SK-N-SH (cell line): Measurements from ENCODE around the gene SLC25A47. TPM values are rescaled to one million over a fixed set of nuclear protein-coding genes. Genes with fewer than 3 reads are reported as not detected.

Experiments
- CTCF ChIA-PET: fragments of 300-600, 350-600 bp; formaldehyde crosslinking; extraction: SDS; loops from one replicate; lab custom pipeline; 2021; lab: Yijun Ruan, JAX
- POLR2A ChIA-PET: fragments of 350-600 bp; sonication (Branson Sonifier 250); formaldehyde crosslinking; extraction: SDS; loops from one replicate; lab custom pipeline; 2020; ENCODE audit warnings: antibody characterized with exemption, inconsistent platforms; lab: Yijun Ruan, JAX
- DNase-seq: peaks from one replicate; pipeline ENCODE4 v3.0.0; 2012
- H2AFZ ChIP-seq: fragments of 200-600 bp; sonication (generic); 2 replicates; pipeline ENCODE4 v1.8.1; 2016; ENCODE audit warnings: antibody characterized with exemption, mild to moderate bottlenecking, low read depth
- H3F3A ChIP-seq: fragments of 200-600 bp; sonication (generic); replicated peaks from 2 replicates; pipeline ENCODE3; 2016; ENCODE audit warnings: antibody characterized with exemption, mild to moderate bottlenecking; ENCODE audit not compliant: insufficient read depth
- H3K27ac ChIP-seq, 2 experiments: fragments of 200-500 bp in 1 of 2; fragments of 200-600 bp in 1 of 2; sonication (Bioruptor generic) in 1 of 2; sonication (generic), shearing (Covaris generic) in 1 of 2; 2 replicates each; pipeline versions ENCODE4 v1.5.1 to v1.6.1; 2014 to 2016; ENCODE audit warnings: low read depth in 2 of 2, inconsistent platforms in 1 of 2, low read length in 1 of 2, mild to moderate bottlenecking in 1 of 2, mixed read lengths in 1 of 2
- H3K27me3 ChIP-seq: fragments of 200-600 bp; sonication (generic), shearing (Covaris generic); 2 replicates; pipeline ENCODE4 v1.6.1; 2016; ENCODE audit warnings: mixed run types; ENCODE audit not compliant: insufficient read depth
- H3K36me3 ChIP-seq, 2 experiments: fragments of 200-500 bp in 1 of 2; fragments of 200-600 bp in 1 of 2; sonication (Bioruptor generic) in 1 of 2; sonication (generic) in 1 of 2; replicated peaks in 1 of 2; 2 replicates each; pipeline versions ENCODE3 to v1.5.1; 2014 to 2016; ENCODE audit warnings: low read length in 1 of 2, mild to moderate bottlenecking in 1 of 2; ENCODE audit not compliant: insufficient read depth in 2 of 2, control insufficient read depth in 1 of 2
- H3K4me1 ChIP-seq, 2 experiments: fragments of 200-500 bp in 1 of 2; fragments of 200-600 bp in 1 of 2; sonication (Bioruptor generic) in 1 of 2; sonication (generic), shearing (Covaris generic) in 1 of 2; 2 replicates each; pipeline versions ENCODE4 v1.5.1 to v1.6.1; 2014 to 2016; ENCODE audit warnings: low read depth in 1 of 2, low read length in 1 of 2, mixed run types in 1 of 2; ENCODE audit not compliant: insufficient read depth in 2 of 2, control insufficient read depth in 1 of 2
- H3K4me2 ChIP-seq: fragments of 200-600 bp; sonication (generic), shearing (Covaris generic); 2 replicates; pipeline ENCODE4 v1.6.1; 2017; ENCODE audit warnings: mixed run types
- H3K4me3 ChIP-seq, 2 experiments: fragments of 200-500 bp in 1 of 2; fragments of 200-600 bp in 1 of 2; sonication (Bioruptor generic) in 1 of 2; sonication (generic), shearing (Covaris generic) in 1 of 2; 2 replicates each; pipeline versions ENCODE4 v1.5.1 to v1.8.1; 2014 to 2016; ENCODE audit warnings: low read depth in 2 of 2, inconsistent platforms in 1 of 2, low read length in 1 of 2, mild to moderate bottlenecking in 1 of 2, mixed read lengths in 1 of 2, moderate library complexity in 1 of 2
- H3K79me2 ChIP-seq: fragments of 200-600 bp; sonication (generic); 2 replicates; pipeline ENCODE4 v1.8.1; 2017; ENCODE audit warnings: mild to moderate bottlenecking; ENCODE audit not compliant: insufficient read depth
- H3K9ac ChIP-seq: fragments of 200-600 bp; sonication (generic); 2 replicates; pipeline ENCODE4 v1.6.1; 2017; ENCODE audit warnings: mixed run types
- H3K9me2 ChIP-seq: fragments of 200-600 bp; sonication (generic); 2 replicates; pipeline ENCODE4 v1.6.1; 2017; ENCODE audit warnings: mixed run types
- H3K9me3 ChIP-seq: fragments of 200-600 bp; sonication (generic); 2 replicates; pipeline ENCODE4 v1.6.1; 2017; ENCODE audit warnings: mixed run types, mild to moderate bottlenecking, moderate library complexity
- H4K20me1 ChIP-seq: fragments of 200-600 bp; sonication (generic); 2 replicates; pipeline ENCODE4 v1.6.1; 2017; ENCODE audit warnings: mild to moderate bottlenecking, mixed run types; ENCODE audit not compliant: insufficient read depth
- ELF1 ChIP-seq: IDR thresholded peaks from 2 replicates; pipeline ENCODE4 v1.4.0; 2012
- EZH2phosphoT487 ChIP-seq: fragments of 200-600 bp; sonication (generic); IDR thresholded peaks from 2 replicates; pipeline ENCODE4 v1.6.1; 2017; ENCODE audit warnings: low read depth, mixed run types, mild to moderate bottlenecking, antibody characterized with exemption, moderate library complexity, borderline replicate concordance
- MXI1 ChIP-seq: IDR thresholded peaks from 2 replicates; pipeline ENCODE4 v1.6.1; 2012; ENCODE audit warnings: mild to moderate bottlenecking, low read depth, low read length, improper control_type of control experiment
- NFIC ChIP-seq: IDR thresholded peaks from 2 replicates; pipeline ENCODE4 v1.4.0; 2012; ENCODE audit warnings: borderline replicate concordance
- NRF1 ChIP-seq: IDR thresholded peaks from 2 replicates; pipeline ENCODE4 v1.6.1; 2012; ENCODE audit warnings: low read depth, mild to moderate bottlenecking, low read length
- RFX5 ChIP-seq: IDR thresholded peaks from 2 replicates; pipeline ENCODE4 v1.6.1; 2012; ENCODE audit warnings: mild to moderate bottlenecking, improper control_type of control experiment, low read length
- RXRA ChIP-seq: IDR thresholded peaks from 2 replicates; pipeline ENCODE4 v1.4.0; 2012; ENCODE audit warnings: low read depth, mild to moderate bottlenecking, borderline replicate concordance
- SIN3A ChIP-seq: IDR thresholded peaks from 2 replicates; pipeline ENCODE4 v1.6.1; 2012; ENCODE audit warnings: low read depth, mild to moderate bottlenecking, low read length, moderate library complexity, borderline replicate concordance
- TCF12 ChIP-seq: IDR thresholded peaks from 2 replicates; pipeline ENCODE4 v1.4.0; 2012
- TEAD4 ChIP-seq: IDR thresholded peaks from 2 replicates; pipeline ENCODE4 v1.4.0; 2012; ENCODE audit warnings: mild to moderate bottlenecking, borderline replicate concordance; ENCODE audit not compliant: insufficient read depth
- USF1 ChIP-seq: IDR thresholded peaks from 2 replicates; pipeline ENCODE4 v1.4.0; 2012; ENCODE audit warnings: low read depth, borderline replicate concordance
- WGBS: methylation state at CpG from one replicate; pipeline ENCODE4 v1.1.6; 2017; ENCODE audit warnings: low lambda C conversion rate; 5-methylcytosine and 5-hydroxymethylcytosine counted together
- polyA plus RNA-seq, 3 experiments: library from polyadenylated mRNA; depleted of rRNA; stranded (reverse); fragments of >200 nt; gene quantifications; 2 replicates each; pipeline ENCODE4 v1.2.3, GENCODE V29; 2012
- TF ChIP-seq, protein P1 (sequence below): IDR thresholded peaks from 2 replicates; pipeline ENCODE4 v1.4.0; 2012; ENCODE audit warnings: low read depth
- TF ChIP-seq, protein P2 (sequence below): IDR thresholded peaks from 2 replicates; pipeline ENCODE4 v1.6.1; 2012; ENCODE audit warnings: mild to moderate bottlenecking, low read depth, low read length, moderate library complexity

The SLC25A47 gene
- polyA plus RNA-seq, 1 of the 3 experiments (the other 2 are of a cell fraction), result not detected

- CTCF ChIA-PET, result interaction anchor here (1.0 to 4.6 kb wide), 4 partner anchors 10 to 127 kb away, joined by 3 to 22 read pairs (median 10); no protein-coding TSS in a partner anchor
- no peaks in the 10 kb centered on the region for H3K9me3 ChIP-seq
- no peak for DNase-seq
- no peak overlapping the region for H2AFZ ChIP-seq
- H3K27ac ChIP-seq, result peak overlapping the region in 1 of 2 experiments; percentile 98; a peak in 1 of 4 replicates
- TF ChIP-seq TCF12, result no peak
- no peak for TF ChIP-seq NFIC
- TF ChIP-seq RFX5, result no peak
- TF ChIP-seq TEAD4, result no peak
- no peak for TF ChIP-seq SIN3A
- no peak for TF ChIP-seq ELF1
- TF ChIP-seq RXRA, result no peak
- no peak for TF ChIP-seq NRF1
- no peak for TF ChIP-seq MXI1
- no peak for TF ChIP-seq USF1
- TF ChIP-seq, protein P1, sequence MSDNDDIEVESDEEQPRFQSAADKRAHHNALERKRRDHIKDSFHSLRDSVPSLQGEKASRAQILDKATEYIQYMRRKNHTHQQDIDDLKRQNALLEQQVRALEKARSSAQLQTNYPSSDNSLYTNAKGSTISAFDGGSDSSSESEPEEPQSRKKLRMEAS, result no peak
- TF ChIP-seq EZH2phosphoT487, result no peak
- TF ChIP-seq, protein P2, sequence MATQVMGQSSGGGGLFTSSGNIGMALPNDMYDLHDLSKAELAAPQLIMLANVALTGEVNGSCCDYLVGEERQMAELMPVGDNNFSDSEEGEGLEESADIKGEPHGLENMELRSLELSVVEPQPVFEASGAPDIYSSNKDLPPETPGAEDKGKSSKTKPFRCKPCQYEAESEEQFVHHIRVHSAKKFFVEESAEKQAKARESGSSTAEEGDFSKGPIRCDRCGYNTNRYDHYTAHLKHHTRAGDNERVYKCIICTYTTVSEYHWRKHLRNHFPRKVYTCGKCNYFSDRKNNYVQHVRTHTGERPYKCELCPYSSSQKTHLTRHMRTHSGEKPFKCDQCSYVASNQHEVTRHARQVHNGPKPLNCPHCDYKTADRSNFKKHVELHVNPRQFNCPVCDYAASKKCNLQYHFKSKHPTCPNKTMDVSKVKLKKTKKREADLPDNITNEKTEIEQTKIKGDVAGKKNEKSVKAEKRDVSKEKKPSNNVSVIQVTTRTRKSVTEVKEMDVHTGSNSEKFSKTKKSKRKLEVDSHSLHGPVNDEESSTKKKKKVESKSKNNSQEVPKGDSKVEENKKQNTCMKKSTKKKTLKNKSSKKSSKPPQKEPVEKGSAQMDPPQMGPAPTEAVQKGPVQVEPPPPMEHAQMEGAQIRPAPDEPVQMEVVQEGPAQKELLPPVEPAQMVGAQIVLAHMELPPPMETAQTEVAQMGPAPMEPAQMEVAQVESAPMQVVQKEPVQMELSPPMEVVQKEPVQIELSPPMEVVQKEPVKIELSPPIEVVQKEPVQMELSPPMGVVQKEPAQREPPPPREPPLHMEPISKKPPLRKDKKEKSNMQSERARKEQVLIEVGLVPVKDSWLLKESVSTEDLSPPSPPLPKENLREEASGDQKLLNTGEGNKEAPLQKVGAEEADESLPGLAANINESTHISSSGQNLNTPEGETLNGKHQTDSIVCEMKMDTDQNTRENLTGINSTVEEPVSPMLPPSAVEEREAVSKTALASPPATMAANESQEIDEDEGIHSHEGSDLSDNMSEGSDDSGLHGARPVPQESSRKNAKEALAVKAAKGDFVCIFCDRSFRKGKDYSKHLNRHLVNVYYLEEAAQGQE, result no peak
- TF ChIP-seq, all 33 proteins: peak for 0
- Histone ChIP-seq H3K36me3 (peaks cover 3 to 9% of the 10 kb centered on the region in 2 experiments), H4K20me1 (no peaks in the 10 kb centered on the region), H3F3A (peaks cover 8% of the 10 kb centered on the region), H3K27me3 (no peaks in the 10 kb centered on the region), H3K79me2 (peaks cover 40% of the 10 kb centered on the region), H3K9me2 (no peaks in the 10 kb centered on the region), H3K9ac (peak overlapping the region; percentile 94; the same call in 1 of the 2 replicates), H3K4me1 (peaks cover 0 to 20% of the 10 kb centered on the region in 2 experiments; a peak in 1 of 4 replicates), H3K4me3 (peak overlapping the region; percentile 70 to 93; a peak in 2 of 4 replicates), H3K4me2 (peak overlapping the region; percentile 83)
- POLR2A ChIA-PET, result interaction anchor here (1.5 kb wide), 1 partner anchor 25 kb away, joined by 5 read pairs; no protein-coding TSS in a partner anchor
- WGBS, result 90% methylated on average over 2 of the region's 2 CpGs
Measured at GRCh38 chr14:100374270-100374669, 51.1 kb downstream of the SLC25A47 start.
